ENCODE data around the gene ZNF423.

Gene ZNF423

DNA sequence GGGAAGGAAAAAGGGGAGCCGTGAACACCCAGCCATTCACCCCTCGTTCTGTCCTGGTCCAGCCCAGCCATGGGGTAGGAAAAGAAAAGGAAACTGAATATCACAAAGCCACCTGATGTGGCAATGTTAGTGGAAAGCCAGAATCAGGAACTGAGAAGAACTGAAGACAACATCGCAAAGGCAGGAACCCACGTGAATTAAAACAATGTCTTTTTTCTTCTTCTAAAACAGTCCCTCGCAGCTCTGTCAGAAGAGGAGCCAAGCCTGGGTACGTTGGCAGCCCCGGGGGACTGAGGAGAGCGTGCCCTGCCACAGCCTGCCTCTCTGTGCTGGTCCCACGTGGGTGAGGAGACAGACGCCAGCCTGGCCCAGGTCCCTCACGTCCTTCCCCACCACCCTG is 55.0 kb downstream of the ZNF423 start:
- H3K4me2 ChIP-seq (ENCODE audit: low read length): no peak overlapping the region
- H3K27ac ChIP-seq: no peak overlapping the region
- peaks cover 2% of the 10 kb centered on the region for H3K79me2 ChIP-seq
- H3K9ac ChIP-seq: no peak overlapping the region
- H3K27me3 ChIP-seq (ENCODE audit: control insufficient read depth, insufficient read depth, low read length): no peaks in the 10 kb centered on the region
- H3K4me3 ChIP-seq (ENCODE audit: low read depth, low read length): no peak overlapping the region
- H2AFZ ChIP-seq: no peak overlapping the region
- H3K4me1 ChIP-seq: no peaks in the 10 kb centered on the region
- no peaks in the 10 kb centered on the region for H3K36me3 ChIP-seq (ENCODE audit: control insufficient read depth, insufficient read depth, low read length)
- TF ChIP-seq, protein P1, sequence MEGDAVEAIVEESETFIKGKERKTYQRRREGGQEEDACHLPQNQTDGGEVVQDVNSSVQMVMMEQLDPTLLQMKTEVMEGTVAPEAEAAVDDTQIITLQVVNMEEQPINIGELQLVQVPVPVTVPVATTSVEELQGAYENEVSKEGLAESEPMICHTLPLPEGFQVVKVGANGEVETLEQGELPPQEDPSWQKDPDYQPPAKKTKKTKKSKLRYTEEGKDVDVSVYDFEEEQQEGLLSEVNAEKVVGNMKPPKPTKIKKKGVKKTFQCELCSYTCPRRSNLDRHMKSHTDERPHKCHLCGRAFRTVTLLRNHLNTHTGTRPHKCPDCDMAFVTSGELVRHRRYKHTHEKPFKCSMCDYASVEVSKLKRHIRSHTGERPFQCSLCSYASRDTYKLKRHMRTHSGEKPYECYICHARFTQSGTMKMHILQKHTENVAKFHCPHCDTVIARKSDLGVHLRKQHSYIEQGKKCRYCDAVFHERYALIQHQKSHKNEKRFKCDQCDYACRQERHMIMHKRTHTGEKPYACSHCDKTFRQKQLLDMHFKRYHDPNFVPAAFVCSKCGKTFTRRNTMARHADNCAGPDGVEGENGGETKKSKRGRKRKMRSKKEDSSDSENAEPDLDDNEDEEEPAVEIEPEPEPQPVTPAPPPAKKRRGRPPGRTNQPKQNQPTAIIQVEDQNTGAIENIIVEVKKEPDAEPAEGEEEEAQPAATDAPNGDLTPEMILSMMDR (IDR thresholded peaks at IDR 0.05): no peak
- no peaks in the 10 kb centered on the region for H3K9me3 ChIP-seq (ENCODE audit: control insufficient read depth, low read length)

DNA sequence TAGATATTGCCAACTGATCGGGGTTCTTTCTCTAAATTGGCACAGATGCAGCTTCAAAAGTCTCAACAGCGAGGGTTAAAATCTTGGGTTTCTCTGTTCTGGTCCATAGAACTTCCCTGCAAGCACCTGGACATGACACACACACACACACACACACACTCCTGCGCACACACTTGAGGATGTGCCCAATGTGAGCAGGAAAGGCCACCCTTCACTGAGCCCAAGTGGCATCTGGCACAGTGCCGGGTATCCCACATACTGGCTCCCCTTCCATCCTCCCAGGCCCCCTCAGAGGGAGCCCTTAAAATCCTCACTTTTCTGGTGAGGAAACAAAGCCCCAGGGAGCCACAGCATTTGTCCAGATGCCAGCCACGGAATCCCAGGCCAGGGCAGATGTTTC is 55.5 kb downstream of the ZNF423 start:
- Histone ChIP-seq H3K79me2 (peaks cover 2% of the 10 kb centered on the region), H3K27me3 (ENCODE audit: control insufficient read depth, insufficient read depth, low read length) (no peaks in the 10 kb centered on the region), H3K9ac (no peak overlapping the region)

DNA sequence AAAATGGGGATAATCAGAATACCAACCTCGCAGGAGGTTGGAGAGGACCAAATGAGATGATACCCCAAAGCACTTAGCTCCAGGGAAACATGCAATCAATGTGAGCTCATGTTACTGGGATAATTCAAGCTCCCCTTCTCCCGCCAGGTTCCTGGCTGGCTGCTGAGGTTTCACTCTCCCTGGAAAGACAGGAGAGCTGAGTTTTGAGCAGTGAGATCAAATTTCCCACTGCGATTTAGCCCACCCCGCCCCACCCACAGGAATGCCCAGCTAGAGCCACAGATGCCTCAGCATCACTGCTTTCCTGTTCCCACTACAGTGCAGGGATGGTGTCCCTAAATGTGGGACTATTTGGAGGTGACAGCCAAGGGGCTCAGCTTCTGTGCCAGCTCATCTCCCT is 56.7 kb downstream of the ZNF423 start:
- no peaks in the 10 kb centered on the region for H3K27me3 ChIP-seq (ENCODE audit: control insufficient read depth, insufficient read depth, low read length)
- no peak overlapping the region for H3K4me3 ChIP-seq (ENCODE audit: low read depth, low read length)
- no peak overlapping the region for H3K27ac ChIP-seq
- H3K4me1 ChIP-seq: no peaks in the 10 kb centered on the region
- TF ChIP-seq, protein P1 (IDR thresholded peaks at IDR 0.05): no peak
- H2AFZ ChIP-seq: no peak overlapping the region
- H3K79me2 ChIP-seq: peaks cover 7% of the 10 kb centered on the region
- no peak overlapping the region for H3K4me2 ChIP-seq (ENCODE audit: low read length)
- H3K9me3 ChIP-seq (ENCODE audit: control insufficient read depth, low read length): no peaks in the 10 kb centered on the region
- no peaks in the 10 kb centered on the region for H3K36me3 ChIP-seq (ENCODE audit: control insufficient read depth, insufficient read depth, low read length)
- H3K9ac ChIP-seq: no peak overlapping the region

More for the DNA sequence above, 55.5 kb downstream of the ZNF423 start:
- TF ChIP-seq, protein P1 (IDR thresholded peaks at IDR 0.05): no peak
- Histone ChIP-seq H3K27ac (no peak overlapping the region), H3K36me3 (ENCODE audit: control insufficient read depth, insufficient read depth, low read length) (no peaks in the 10 kb centered on the region), H3K4me2 (ENCODE audit: low read length) (no peak overlapping the region), H3K4me1 (no peaks in the 10 kb centered on the region), H3K4me3 (ENCODE audit: low read depth, low read length) (no peak overlapping the region), H3K9me3 (ENCODE audit: control insufficient read depth, low read length) (no peaks in the 10 kb centered on the region), H2AFZ (no peak overlapping the region)

DNA sequence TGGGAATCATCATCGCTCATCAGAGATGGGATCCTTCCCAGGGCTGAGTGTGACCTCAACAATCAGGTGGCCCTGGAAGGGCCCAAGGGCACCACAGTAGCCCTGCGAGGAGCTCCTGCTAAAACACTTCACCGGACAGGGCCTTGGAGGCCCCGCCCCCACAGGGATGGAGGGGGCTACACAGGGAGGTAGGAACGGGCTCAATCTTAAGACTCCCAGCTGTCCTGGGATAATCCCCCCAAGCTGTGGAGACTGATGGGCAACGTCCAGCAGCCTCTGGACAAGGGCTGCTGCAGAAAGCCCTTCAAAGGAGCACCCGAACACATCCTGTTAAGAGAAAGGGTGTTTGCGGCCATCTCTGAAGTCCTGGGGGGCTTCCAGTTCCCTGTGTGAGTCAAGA is 60.4 kb downstream of the ZNF423 start:
- Histone ChIP-seq H3K4me2 (ENCODE audit: low read length) (no peak overlapping the region), H3K27me3 (ENCODE audit: control insufficient read depth, insufficient read depth, low read length) (no peaks in the 10 kb centered on the region), H3K9ac (no peak overlapping the region), H3K4me1 (no peaks in the 10 kb centered on the region), H3K9me3 (ENCODE audit: control insufficient read depth, low read length) (no peaks in the 10 kb centered on the region), H2AFZ (no peak overlapping the region), H3K27ac (no peak overlapping the region), H3K36me3 (ENCODE audit: control insufficient read depth, insufficient read depth, low read length) (no peaks in the 10 kb centered on the region), H3K79me2 (peaks cover 4% of the 10 kb centered on the region), H3K4me3 (ENCODE audit: low read depth, low read length) (no peak overlapping the region)
- TF ChIP-seq, protein P1 (IDR thresholded peaks at IDR 0.05): no peak

DNA sequence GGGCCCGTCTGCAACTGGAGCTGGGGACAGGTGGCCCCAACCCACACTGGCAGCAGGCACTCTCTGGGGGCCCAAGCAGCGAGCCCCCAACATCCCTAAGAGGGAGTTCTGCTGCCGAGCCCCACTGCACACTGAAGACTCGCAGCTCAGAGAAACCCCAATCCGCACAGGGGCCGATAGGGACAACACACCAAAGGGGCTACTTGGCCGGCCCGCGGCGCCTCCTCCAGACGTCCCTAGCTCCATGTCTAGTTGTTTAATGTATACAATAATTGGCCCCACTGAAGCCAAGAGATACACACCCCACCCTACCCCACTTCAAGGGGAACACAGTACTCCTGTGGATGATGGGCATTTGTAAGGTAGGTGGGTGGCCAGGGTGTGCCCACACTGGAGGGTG is 62.7 kb downstream of the ZNF423 start:
- Histone ChIP-seq H3K9ac (no peak overlapping the region), H2AFZ (no peak overlapping the region), H3K4me3 (ENCODE audit: low read depth, low read length) (no peak overlapping the region), H3K36me3 (ENCODE audit: control insufficient read depth, insufficient read depth, low read length) (no peaks in the 10 kb centered on the region), H3K27ac (no peak overlapping the region), H3K4me1 (no peaks in the 10 kb centered on the region), H3K79me2 (peaks cover 4% of the 10 kb centered on the region), H3K27me3 (ENCODE audit: control insufficient read depth, insufficient read depth, low read length) (no peaks in the 10 kb centered on the region), H3K4me2 (ENCODE audit: low read length) (no peak overlapping the region), H3K9me3 (ENCODE audit: control insufficient read depth, low read length) (no peaks in the 10 kb centered on the region)
- TF ChIP-seq, protein P1 (IDR thresholded peaks at IDR 0.05): no peak
